ENCODE measurements around the gene CREB3. TPM values are rescaled to one million over a fixed set of nuclear protein-coding genes. Genes with fewer than 3 reads are reported as not detected.
A peak's percentile ranks its signal among the peaks of the same experiment; 100 is the strongest.

Gene CREB3
- total and polyA plus RNA-seq, 9 of the 15 experiments (the other 6 are each of a cell fraction or from before 2014, with no cell fraction given): 5.7 to 18.3 (median 14.9) TPM

DNA sequence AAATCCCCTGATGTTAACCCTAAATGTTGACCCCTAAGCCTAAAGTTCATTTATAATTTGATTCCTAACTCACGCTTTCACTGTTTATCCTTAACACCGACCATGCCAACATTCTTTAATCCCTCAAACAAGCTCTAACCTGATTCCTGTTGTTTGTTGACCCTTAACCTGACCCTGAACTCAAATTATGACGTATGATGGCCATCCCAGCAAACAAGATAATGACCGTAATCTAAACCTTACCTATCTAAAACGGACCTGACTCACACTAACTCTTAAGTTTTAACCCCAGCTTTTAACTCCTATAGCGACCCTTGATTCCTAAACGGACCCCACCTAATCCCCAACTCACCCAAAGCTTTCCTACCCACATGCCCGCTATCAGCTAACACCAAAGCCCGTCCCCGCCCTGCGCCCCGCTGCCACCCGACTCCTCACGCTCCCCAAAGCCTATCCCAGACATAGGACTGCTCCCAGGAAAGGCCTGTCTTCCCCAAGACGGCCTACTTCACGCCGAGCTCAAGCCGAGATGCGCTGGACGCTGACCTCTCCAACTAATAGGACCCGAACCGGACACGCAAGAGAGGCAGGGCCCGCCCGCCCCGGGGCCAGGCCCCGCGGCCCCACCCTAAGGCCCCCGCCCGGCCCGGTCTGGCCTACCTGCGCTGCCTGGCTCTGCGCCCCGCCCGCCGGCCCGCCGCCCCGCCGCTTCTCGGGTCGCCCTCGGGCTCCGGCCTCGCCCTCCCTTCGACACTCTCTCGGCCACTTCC, 866 bp upstream of the CREB3 start (continued):
- TF ChIP-seq ZZZ3 (IDR thresholded peaks at IDR 0.05) (no peak), ZEB2 (IDR thresholded peaks at IDR 0.05) (peak; percentile 55; the same call in 1 of the 2 replicates), ELK1 (CRISPR knock-in tag; IDR thresholded peaks at IDR 0.05) (no peak), SP2 (IDR thresholded peaks at IDR 0.05; ENCODE audit: extremely low read depth, low read depth, low read length, poor library complexity, severe bottlenecking) (no peak), TAF9B (IDR thresholded peaks at IDR 0.05; ENCODE audit: partially characterized antibody) (peak; percentile 39), KHSRP (IDR thresholded peaks at IDR 0.05) (peak; percentile 22; the same call in 1 of the 2 replicates), BRF1 (IDR thresholded peaks at IDR 0.05; ENCODE audit: borderline replicate concordance, extremely low read depth, insufficient read length) (no peak), NCOR1 (IDR thresholded peaks at IDR 0.05) (peak; percentile 75), ATF7 (IDR thresholded peaks at IDR 0.05) (peak; percentile 53; the same call in 1 of the 2 replicates), KLF16 (IDR thresholded peaks at IDR 0.05) (no peak), ARID1B (IDR thresholded peaks at IDR 0.05) (peak; percentile 80), ZBTB7A (IDR thresholded peaks at IDR 0.05; ENCODE audit: borderline replicate concordance, control insufficient read depth, low read depth, low read length) (no peak), MTA1 (IDR thresholded peaks at IDR 0.05; ENCODE audit: borderline replicate concordance) (0 out of 2 replicates have a peak, but pooled peaks have one; percentile 26), MBD2 (IDR thresholded peaks at IDR 0.05; ENCODE audit: borderline replicate concordance, low read depth) (no peak; the same call in 1 of the 2 replicates), ZC3H8 (IDR thresholded peaks at IDR 0.05) (no peak), ZNF316 (IDR thresholded peaks at IDR 0.05) (0 out of 2 replicates have a peak, but pooled peaks have one; percentile 5), MIER1 (IDR thresholded peaks at IDR 0.05; ENCODE audit: low read depth) (no peak), ZNF699 (CRISPR knock-in tag; IDR thresholded peaks at IDR 0.05; ENCODE audit: insufficient replicate concordance) (no peak), ZFP36 (IDR thresholded peaks at IDR 0.05; ENCODE audit: low read depth, low read length, partially characterized antibody) (no peak), HLTF (IDR thresholded peaks at IDR 0.05) (0 out of 2 replicates have a peak, but pooled peaks have one; percentile 22), MTA3 (IDR thresholded peaks at IDR 0.05; ENCODE audit: borderline replicate concordance) (no peak), ARID2 (IDR thresholded peaks at IDR 0.05) (no peak), SOX6 (IDR thresholded peaks at IDR 0.05) (no peak), THRB (CRISPR knock-in tag; conservative IDR thresholded peaks at IDR 0.05) (peak; percentile 76; the same call in 1 of the 2 replicates), NCOA1 (IDR thresholded peaks at IDR 0.05; ENCODE audit: low read depth) (peak; percentile 43; the same call in 1 of the 2 replicates)
- TF ChIP-seq, protein P1, sequence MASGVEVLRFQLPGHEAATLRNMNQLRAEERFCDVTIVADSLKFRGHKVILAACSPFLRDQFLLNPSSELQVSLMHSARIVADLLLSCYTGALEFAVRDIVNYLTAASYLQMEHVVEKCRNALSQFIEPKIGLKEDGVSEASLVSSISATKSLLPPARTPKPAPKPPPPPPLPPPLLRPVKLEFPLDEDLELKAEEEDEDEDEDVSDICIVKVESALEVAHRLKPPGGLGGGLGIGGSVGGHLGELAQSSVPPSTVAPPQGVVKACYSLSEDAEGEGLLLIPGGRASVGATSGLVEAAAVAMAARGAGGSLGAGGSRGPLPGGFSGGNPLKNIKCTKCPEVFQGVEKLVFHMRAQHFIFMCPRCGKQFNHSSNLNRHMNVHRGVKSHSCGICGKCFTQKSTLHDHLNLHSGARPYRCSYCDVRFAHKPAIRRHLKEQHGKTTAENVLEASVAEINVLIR (CRISPR knock-in tag; IDR thresholded peaks at IDR 0.05): 0 out of 2 replicates have a peak, but pooled peaks have one; percentile 22
- TF ChIP-seq, protein P2, sequence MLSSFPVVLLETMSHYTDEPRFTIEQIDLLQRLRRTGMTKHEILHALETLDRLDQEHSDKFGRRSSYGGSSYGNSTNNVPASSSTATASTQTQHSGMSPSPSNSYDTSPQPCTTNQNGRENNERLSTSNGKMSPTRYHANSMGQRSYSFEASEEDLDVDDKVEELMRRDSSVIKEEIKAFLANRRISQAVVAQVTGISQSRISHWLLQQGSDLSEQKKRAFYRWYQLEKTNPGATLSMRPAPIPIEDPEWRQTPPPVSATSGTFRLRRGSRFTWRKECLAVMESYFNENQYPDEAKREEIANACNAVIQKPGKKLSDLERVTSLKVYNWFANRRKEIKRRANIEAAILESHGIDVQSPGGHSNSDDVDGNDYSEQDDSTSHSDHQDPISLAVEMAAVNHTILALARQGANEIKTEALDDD (IDR thresholded peaks at IDR 0.05): peak; percentile 70; the same call in 1 of the 2 replicates
